Retinal pigment epithelial cell (primary cell): ENCODE results near the gene PLCZ1.

ENCODE experiments used
- DNase-seq: peaks from one replicate; pipeline ENCODE4 v3.0.0-alpha.2; 2010; ENCODE audit warnings: low read depth
- H3K4me3 ChIP-seq: 2 replicates; pipeline ENCODE4 v1.5.1; 2011; ENCODE audit warnings: mild to moderate bottlenecking, low read length, control low read depth, moderate library complexity
- TF ChIP-seq, protein P1 (sequence below): conservative IDR thresholded peaks from 2 replicates; pipeline ENCODE4 v1.5.1; 2011; ENCODE audit warnings: low read depth, low read length, control low read depth, inconsistent platforms

Gene PLCZ1

GRCh38 chr12:18684430-18684829 is 53.4 kb downstream of the PLCZ1 start:
- no peak overlapping the region for H3K4me3 ChIP-seq
- no peak for DNase-seq
- TF ChIP-seq, protein P1, sequence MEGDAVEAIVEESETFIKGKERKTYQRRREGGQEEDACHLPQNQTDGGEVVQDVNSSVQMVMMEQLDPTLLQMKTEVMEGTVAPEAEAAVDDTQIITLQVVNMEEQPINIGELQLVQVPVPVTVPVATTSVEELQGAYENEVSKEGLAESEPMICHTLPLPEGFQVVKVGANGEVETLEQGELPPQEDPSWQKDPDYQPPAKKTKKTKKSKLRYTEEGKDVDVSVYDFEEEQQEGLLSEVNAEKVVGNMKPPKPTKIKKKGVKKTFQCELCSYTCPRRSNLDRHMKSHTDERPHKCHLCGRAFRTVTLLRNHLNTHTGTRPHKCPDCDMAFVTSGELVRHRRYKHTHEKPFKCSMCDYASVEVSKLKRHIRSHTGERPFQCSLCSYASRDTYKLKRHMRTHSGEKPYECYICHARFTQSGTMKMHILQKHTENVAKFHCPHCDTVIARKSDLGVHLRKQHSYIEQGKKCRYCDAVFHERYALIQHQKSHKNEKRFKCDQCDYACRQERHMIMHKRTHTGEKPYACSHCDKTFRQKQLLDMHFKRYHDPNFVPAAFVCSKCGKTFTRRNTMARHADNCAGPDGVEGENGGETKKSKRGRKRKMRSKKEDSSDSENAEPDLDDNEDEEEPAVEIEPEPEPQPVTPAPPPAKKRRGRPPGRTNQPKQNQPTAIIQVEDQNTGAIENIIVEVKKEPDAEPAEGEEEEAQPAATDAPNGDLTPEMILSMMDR: no peak

DNA sequence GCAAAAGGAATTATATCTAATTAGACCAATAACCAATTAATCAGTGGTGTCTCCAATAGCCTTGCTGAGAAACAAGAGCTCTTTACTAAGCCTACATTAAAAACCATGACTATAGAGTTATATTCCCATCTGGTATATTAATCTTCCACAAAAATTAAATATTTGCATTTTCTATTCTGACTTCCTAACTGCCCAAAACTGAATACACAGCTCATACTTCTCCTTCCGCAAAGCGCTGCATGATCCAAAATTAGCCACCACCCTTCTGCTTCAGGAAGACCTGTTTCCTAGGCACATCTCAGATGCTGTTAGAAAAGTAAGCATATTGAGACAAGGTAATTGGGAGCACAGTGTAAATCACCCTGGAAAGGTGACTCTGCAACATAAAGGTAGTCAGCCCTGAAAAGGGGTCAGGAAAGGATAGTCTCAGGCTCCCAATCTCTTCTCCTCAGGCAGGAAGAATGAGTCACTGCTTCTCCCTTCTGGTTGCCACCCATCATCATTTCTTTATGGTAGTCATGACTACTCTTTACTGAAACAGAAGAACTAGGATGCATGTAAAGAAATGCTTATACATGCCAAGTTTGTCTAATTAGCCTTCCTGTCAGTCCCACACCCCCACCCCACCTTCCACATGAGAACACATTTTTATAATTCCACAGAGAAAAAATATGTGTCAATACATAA is 54.3 kb downstream of the PLCZ1 start:
- DNase-seq: peak; percentile 28
- no peak overlapping the region for H3K4me3 ChIP-seq
- TF ChIP-seq, protein P1: no peak

DNA sequence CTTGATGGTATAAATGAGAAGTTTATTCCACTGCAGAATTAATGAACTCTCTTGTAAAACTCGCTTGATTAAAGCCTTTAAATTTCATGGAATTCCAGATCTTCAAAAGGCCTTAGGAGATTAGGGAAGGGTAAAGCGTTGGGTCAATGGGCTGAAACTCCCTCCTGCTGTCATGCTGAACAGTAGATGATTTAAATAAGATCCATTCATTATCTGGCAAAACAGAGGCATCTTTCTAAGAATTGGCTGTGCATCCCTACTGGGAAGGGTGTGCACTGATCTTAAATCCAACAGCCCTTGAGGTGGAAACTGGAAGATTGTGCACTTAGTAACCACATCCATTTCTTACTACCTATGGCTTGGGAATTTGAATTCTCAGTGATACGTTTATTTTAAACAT is 56.0 kb downstream of the PLCZ1 start:
- TF ChIP-seq, protein P1: no peak
- no peak for DNase-seq
- H3K4me3 ChIP-seq: no peak overlapping the region

DNA sequence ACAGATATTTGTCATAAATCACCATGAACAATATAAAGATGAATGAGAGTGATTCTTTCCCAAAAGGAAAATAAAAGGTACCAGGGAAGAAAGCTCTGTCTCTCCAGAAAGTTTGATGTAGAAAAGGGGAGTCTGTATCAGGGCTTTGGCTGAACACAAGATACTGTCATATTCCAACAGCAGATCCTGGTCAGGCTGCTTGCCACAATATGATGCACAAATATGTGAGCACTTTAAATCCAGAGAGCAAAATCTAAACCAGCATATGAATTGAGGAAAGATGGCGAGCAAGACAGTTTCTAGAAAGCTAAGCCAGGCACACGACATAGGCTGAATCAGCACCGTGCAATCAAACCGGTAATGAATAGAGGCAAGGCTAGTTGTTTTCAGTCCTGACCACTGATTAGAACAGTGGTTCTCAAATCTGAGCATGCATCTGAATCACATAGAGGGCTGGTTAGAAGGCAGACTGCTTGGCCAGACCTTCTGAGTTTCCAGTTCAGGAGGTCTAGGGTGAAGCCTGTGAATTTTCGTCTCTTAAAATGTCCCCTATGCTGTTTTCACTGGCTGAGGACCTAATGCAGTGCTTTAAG is 60.7 kb downstream of the PLCZ1 start:
- H3K4me3 ChIP-seq: no peak overlapping the region
- DNase-seq: no peak
- TF ChIP-seq, protein P1: no peak

DNA sequence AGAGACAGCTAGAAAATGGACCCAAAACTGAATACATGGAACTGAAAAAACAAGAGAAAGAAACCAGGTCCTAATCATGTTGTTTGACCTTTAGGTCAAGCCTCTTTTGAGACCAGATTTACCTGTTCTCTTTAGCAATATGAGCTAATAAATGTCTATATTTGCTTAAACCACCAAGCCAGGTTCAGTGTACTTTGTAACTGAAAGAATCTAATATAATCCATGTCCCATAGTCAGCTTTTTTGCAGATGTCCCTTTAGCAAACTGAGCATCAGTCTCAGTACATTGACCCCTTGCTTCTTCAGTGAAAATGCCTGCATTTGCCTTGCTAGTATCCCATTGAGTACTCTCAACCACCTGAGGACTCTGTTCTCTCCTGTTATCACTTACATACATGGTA is 61.7 kb downstream of the PLCZ1 start:
- DNase-seq: no peak
- TF ChIP-seq, protein P1: no peak
- H3K4me3 ChIP-seq: no peak overlapping the region

DNA sequence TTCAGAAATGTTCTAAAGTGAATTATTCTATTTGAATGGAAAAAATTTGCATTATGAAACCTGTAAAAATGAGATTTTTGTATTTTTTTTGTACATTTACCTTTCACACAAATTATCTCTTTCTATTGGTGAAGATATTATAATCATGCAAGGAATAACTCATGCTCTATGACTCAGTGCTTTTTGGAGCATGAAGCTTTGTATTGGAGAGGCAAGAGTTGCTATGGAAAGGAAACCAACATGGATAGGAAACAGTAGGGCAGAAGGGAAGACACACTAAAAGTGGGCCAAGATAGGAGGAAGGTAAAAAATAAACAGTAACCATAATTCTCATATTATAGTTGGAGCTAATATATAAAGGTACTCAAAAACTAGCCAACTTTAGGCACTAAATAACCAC is 79.0 kb downstream of the PLCZ1 start:
- no peak for DNase-seq
- TF ChIP-seq, protein P1: no peak
- H3K4me3 ChIP-seq: no peak overlapping the region

DNA sequence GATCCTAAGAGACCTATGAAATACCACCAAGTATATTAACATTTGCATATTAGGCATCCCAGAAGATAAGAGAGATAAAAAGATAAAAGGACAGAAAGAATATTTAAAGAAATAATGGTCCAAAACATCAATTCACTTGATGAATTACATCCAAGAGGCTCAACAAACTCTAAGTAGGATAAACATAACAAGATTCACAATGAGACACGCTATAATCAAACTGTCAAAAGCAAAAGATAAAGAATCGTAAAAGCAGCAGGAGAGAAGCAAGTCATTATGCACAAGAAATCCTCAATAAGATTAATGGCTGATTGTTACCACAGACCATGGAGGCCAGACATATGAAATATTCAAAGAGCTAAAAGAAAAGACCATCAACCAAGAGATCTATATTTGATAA is 79.6 kb downstream of the PLCZ1 start:
- TF ChIP-seq, protein P1: no peak
- no peak overlapping the region for H3K4me3 ChIP-seq
- DNase-seq: no peak
